ENCODE results near the gene GAS7.

GRCh38 chr17:9906616-9907015 lies 291.8 kb downstream of the GAS7 start:
- TF ChIP-seq, protein P1, sequence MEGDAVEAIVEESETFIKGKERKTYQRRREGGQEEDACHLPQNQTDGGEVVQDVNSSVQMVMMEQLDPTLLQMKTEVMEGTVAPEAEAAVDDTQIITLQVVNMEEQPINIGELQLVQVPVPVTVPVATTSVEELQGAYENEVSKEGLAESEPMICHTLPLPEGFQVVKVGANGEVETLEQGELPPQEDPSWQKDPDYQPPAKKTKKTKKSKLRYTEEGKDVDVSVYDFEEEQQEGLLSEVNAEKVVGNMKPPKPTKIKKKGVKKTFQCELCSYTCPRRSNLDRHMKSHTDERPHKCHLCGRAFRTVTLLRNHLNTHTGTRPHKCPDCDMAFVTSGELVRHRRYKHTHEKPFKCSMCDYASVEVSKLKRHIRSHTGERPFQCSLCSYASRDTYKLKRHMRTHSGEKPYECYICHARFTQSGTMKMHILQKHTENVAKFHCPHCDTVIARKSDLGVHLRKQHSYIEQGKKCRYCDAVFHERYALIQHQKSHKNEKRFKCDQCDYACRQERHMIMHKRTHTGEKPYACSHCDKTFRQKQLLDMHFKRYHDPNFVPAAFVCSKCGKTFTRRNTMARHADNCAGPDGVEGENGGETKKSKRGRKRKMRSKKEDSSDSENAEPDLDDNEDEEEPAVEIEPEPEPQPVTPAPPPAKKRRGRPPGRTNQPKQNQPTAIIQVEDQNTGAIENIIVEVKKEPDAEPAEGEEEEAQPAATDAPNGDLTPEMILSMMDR (IDR thresholded peaks at IDR 0.05): no peak
- no peak for TF ChIP-seq EP300 (IDR thresholded peaks at IDR 0.05)
